Caki2 (cell line): ENCODE results near the gene MOV10L1. TPM values are rescaled to one million over a fixed set of nuclear protein-coding genes. Genes with fewer than 3 reads are reported as not detected.

Source experiments
- DNase-seq: peaks from one replicate; pipeline ENCODE4 v3.0.0-alpha.2; 2015; ENCODE audit warnings: low read depth
- in situ Hi-C: cut with HindIII; loops from 2 replicates; pipeline ENCODE4 v1.10.0; 2016; ENCODE audit warnings: low sequenced_read_pairs, low pct_unique_long_range_greater_than_20kb, mixed read lengths
- total RNA-seq: library from RNA; depleted of rRNA; stranded (reverse); fragments of >200 nt; shearing (Covaris generic); gene quantifications from 2 replicates; pipeline ENCODE4 v1.2.3, GENCODE V29; 2014; ENCODE audit warnings: low replicate concordance

The MOV10L1 gene
- total RNA-seq, 1 experiment from 2014 or later: not detected

DNA sequence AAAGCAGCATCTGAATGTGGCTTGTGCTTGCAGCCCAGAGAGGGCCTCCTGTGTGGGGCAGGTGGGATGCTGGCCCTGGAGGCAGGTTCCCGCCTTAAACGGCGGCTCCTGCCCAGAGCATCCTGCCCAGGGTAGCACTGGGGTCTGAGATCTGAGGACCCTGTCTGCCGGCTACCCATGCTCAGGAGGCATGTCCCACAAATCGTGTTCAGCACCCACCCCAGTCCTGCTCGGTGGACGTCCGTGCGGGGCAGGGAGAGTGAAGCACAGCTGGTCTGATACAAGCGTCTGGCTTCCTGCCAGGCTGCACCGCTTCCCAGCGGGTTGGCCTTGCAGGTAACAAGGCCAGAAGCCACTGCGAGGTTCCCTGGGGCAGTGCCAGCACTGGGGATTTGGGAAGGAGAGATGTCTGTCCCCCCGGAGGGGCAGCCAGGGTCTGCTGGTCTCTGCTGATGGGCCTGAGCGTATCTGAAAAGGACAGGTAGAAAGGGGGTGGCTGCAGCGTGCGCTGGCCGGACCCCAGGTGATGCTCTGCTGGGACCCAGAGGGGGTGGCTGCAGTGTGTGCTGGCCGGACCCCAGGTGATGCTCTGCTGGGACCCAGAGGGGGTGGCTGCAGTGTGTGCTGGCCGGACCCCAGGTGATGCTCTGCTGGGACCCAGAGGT lies 99.5 kb downstream of the MOV10L1 start:
- DNase-seq: no peak
- in situ Hi-C loops: no loop called here

DNA sequence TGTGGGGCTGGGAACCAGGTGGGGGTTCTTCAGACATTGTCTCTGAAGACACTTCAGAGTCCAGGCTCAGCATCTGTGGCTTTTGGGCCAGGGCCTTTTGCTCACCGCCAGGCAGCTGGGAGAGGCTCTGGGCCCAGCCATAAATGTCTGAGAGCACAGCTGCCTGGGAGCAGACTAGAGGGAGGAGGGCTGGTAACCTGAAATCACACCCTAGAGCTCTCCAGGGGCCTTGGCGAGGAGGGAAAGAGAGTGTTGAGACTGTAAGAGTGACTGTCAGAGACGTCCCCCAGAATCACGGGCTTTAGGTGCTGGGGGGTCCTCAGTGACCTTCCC lies 100.0 kb downstream of the MOV10L1 start:
- DNase-seq: no peak
- in situ Hi-C loops: no loop called here

GRCh38 chr22:50190182-50190940 lies 100.6 kb downstream of the MOV10L1 start:
- in situ Hi-C loops: no loop called here
- DNase-seq: peak; percentile 97

DNA sequence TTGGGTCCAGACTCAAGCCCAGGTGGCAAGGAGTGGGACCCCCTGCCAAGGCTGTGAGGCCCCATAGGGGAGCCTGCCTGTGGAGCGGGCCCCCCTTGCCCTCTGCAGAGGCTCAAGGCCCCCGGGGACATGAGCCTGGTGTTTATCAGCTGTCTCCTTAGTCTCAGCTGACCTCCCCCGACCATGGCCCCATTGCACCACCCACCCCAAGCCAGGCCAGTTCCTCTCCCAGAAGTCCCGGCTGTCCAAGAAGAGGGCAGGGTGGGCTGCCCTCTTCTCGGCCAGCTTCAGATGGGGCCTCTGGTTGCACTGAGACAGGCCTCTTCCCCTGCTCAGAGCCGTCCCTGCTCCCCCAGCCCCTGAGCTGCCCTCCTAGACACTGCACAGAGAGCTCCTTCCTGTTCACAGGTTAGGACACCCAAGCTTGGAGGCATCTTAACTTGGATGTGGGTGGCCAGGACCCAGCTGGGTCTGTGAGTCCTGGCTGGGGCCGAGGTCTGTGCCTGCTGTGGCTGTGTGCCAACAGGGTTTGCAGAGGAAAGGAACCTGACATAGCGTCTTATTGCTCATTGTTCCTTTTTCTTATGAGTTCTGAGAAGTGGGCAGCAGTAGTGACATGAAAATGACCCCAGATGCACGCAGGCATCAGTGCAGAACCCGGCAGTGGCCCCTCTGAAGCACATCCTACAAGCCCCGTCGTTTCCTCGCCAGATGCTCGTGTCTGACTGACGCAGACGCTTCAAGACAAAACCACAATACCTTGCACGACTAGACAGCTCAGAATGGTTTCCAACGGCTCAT lies 101.3 kb downstream of the MOV10L1 start:
- in situ Hi-C loops: no loop called here
- no peak for DNase-seq

DNA sequence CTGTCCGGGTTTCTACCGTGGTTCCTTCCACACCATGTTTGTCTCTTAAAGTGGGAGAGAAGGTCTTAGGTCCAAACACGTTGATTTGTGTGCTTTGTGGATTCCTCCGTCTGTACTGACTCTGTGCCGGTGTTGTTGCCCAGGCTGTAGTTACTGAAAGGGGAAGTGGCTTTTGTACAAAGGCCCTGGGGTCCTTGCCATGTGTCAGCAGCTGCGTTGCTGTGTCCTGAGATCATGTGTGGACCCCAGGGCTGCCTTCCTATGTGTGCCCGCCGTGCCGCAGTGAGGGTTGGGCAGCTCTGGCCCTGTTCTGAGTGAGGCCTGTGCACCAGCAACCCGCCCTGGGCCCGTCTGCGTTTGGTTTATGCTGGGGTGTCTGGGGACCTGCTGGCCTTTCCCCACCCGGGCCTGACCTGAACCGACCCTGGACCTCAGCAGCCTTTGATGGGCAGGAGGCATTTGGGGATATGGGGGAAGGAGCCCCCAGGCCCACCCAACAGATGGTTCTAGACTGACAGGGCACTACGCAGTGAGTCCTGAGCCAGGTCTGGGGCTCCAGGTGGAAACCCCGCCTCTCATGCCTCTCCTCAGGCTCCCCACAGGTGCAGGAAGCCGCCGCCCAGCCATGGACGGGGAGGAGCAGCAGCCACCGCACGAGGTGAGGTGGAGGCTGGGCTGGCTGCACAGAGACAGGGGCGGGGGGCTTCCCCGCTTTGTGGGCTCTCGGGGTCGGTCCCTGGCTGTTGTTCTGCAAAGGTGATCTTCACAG lies 102.8 kb downstream of the MOV10L1 start:
- in situ Hi-C loops: no loop called here
- DNase-seq: no peak

DNA sequence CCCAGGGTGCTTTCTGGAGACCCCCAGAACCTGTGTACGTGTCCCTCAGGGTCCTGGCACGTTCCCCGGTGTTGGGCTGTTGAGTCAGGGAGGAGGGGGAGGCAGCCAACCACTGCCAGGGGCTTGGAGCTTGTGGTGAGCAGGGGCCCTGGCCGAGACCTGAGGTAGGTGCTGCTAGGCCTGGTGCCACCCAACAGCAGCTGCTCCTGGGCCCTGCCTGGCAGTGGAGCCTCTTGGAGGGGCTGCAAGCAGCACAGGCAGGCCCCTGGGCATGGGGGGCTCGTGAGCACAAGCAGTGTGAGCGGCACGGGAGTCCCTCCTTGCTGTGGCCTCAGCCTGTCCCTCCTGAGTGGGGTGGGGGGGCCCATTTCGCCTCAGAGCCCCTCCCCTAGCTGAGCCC lies 103.8 kb downstream of the MOV10L1 start:
- DNase-seq: no peak
- in situ Hi-C loops: no loop called here

DNA sequence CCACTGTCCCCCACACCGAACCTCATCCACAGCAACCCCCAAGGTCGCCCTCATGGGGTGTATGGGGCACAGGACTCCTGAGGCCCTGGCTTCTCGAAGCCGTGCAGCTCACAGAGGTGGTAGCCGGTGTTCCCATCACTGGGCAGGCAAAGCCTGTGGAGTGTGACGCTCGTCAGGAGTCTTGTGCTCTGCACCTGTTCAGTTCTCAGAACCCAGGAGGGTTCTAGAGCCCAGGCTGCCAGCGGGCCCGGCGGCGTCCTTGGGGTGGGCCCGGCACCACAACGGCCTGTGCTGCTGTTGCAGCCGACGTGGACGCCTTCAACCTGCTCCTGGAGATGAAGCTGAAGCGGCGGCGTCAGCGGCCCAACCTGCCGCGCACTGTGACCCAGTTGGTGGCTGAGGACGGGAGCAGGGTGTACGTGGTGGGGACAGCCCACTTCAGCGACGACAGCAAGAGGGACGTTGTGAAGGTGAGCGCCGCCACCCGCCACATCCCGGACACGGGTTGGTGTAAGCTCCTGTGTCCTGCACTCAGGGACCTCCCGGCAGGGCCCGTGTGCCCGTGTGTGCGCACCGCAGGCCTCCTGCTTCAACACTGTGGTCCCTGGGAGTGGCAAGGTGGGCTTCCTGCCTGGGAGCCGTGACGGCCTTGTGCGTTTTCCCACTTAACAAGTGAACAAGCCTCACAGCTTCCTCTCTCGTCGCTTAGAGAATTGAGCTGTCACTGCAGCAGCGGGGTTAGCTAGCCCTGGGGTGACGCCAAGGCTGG lies 104.4 kb downstream of the MOV10L1 start:
- in situ Hi-C loops: no loop called here
- DNase-seq: no peak

- in situ Hi-C loops: no loop called here
- DNase-seq: no peak
Measured at GRCh38 chr22:50196256-50196655, 106.5 kb downstream of the MOV10L1 start.

DNA sequence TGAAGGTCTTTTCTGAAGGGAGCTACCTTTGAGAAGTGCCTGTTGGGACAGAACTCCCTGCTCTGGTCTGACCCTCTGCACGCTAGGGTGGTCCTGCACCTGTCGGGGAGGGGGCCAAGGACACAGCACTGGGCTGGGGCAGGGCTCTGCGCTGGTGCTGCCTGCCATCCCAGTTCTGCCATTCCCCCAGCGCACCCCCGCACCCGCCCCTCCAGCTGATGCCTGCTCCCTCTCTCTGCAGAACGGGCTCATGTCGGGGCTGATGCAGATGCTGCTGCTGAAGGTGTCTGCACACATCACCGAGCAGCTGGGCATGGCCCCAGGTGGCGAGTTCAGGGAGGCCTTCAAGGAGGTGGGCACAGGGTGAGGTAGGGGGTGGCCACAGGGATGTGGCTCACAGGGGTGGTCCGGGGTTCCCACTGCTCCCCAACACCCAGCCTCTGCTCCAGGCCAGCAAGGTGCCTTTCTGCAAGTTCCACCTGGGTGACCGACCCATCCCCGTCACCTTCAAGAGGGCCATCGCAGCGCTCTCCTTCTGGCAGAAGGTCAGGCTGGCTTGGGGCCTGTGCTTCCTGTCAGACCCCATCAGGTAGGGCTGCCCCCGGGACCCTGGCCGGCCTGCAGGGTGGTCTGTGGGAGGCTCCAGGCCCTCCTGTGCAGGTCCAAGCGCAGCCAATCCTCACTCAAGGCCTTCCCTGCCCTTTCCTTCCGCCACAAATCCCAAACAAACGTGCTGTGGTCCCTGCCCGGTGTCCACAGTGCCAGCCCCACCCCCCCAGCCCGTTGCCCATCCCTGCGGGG lies 107.4 kb downstream of the MOV10L1 start:
- no peak for DNase-seq
- in situ Hi-C loops: no loop called here

GRCh38 chr22:50197856-50198623 lies 108.2 kb downstream of the MOV10L1 start:
- no peak for DNase-seq
- in situ Hi-C loops: no loop called here

- in situ Hi-C loops: no loop called here
- DNase-seq: no peak
Measured at GRCh38 chr22:50198624-50199017, 108.8 kb downstream of the MOV10L1 start.

DNA sequence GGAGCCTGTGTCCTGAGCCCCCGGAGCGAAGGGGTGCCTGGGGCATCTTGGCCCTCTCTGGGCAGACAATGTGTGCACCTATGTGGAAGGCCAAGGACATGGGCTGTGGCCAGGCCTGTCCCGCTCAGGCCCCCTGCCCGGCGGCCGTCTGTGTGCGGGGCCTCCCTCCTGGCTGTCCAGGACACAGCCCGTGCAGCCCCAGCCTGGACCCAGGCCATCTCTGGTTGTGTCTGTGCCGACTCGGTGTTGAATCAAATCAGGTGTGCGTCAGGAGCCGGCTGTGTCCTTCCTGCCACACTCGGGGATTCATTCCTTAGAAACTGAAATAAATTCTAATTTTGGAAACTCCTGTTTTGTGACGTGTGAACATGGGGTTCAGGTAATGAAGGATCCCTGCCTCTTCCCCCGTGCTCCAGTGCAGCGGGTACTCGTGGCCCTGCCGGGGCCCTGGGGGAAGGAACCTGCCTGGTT lies 109.5 kb downstream of the MOV10L1 start:
- DNase-seq: no peak
- in situ Hi-C loops: no loop called here

GRCh38 chr22:50199829-50200460 lies 110.1 kb downstream of the MOV10L1 start:
- in situ Hi-C loops: no loop called here
- DNase-seq: no peak

- in situ Hi-C loops: no loop called here
- peak; percentile 89 for DNase-seq
Measured at GRCh38 chr22:50200461-50201190, 110.8 kb downstream of the MOV10L1 start, which contains the start of gene SELENOO. TSS of gene SELENOO (plus strand) at chr22:50201011. CDS start at chr22:50201037, 26 bp downstream.
